GM21360 (cell line): ENCODE data around the gene CDKN2A.

ENCODE experiments used
- ATAC-seq: cut with Tn5 transposase; IDR thresholded peaks from one replicate; pipeline ENCODE4 v1.9.1; 2021; ENCODE audit warnings: mild to moderate bottlenecking, moderate library complexity; ENCODE audit not compliant: unreplicated experiment

CDKN2A gene

GRCh38 chr9:21945606-21946005 is 48.6 kb downstream of the CDKN2A start:
- no peak for ATAC-seq

GRCh38 chr9:21943464-21943863 is 50.7 kb downstream of the CDKN2A start:
- ATAC-seq, result no peak

- ATAC-seq, result no peak
Observed at GRCh38 chr9:21941337-21941995, 52.7 kb downstream of the CDKN2A start.

GRCh38 chr9:21936161-21936560 is 58.0 kb downstream of the CDKN2A start:
- no peak for ATAC-seq

GRCh38 chr9:21935631-21936030 is 58.6 kb downstream of the CDKN2A start:
- ATAC-seq, result no peak

- ATAC-seq, result no peak
Observed at GRCh38 chr9:21933865-21934264, 60.3 kb downstream of the CDKN2A start.

- ATAC-seq, result no peak
Observed at GRCh38 chr9:21933281-21933680, 60.9 kb downstream of the CDKN2A start.

GRCh38 chr9:21931428-21931827 is 62.8 kb downstream of the CDKN2A start:
- no peak for ATAC-seq

- no peak for ATAC-seq
Observed at GRCh38 chr9:21927752-21928151, 66.4 kb downstream of the CDKN2A start.

- ATAC-seq, result no peak
Observed at GRCh38 chr9:21923694-21924093, 70.5 kb downstream of the CDKN2A start.

- ATAC-seq, result peak; percentile 81
Observed at GRCh38 chr9:21919377-21920362, 74.5 kb downstream of the CDKN2A start.
